Fibroblast of mammary gland (primary cell): ENCODE measurements around the gene NR4A1.
A peak's percentile ranks its signal among the peaks of the same experiment; 100 is the strongest.

ENCODE experiments used
- DNase-seq: peaks from one replicate; pipeline ENCODE4 v3.0.0-alpha.2; 2010; ENCODE audit warnings: low read depth
- H3K4me3 ChIP-seq: 2 replicates; pipeline ENCODE4 v1.5.1; 2011; ENCODE audit warnings: low read depth, mild to moderate bottlenecking, low read length, moderate library complexity; ENCODE audit not compliant: control insufficient read depth
- TF ChIP-seq, protein P1 (sequence below): conservative IDR thresholded peaks from 2 replicates; pipeline ENCODE4 v1.5.1; 2011; ENCODE audit warnings: low read depth, low read length, inconsistent platforms; ENCODE audit not compliant: control insufficient read depth, insufficient read depth

Gene NR4A1

DNA sequence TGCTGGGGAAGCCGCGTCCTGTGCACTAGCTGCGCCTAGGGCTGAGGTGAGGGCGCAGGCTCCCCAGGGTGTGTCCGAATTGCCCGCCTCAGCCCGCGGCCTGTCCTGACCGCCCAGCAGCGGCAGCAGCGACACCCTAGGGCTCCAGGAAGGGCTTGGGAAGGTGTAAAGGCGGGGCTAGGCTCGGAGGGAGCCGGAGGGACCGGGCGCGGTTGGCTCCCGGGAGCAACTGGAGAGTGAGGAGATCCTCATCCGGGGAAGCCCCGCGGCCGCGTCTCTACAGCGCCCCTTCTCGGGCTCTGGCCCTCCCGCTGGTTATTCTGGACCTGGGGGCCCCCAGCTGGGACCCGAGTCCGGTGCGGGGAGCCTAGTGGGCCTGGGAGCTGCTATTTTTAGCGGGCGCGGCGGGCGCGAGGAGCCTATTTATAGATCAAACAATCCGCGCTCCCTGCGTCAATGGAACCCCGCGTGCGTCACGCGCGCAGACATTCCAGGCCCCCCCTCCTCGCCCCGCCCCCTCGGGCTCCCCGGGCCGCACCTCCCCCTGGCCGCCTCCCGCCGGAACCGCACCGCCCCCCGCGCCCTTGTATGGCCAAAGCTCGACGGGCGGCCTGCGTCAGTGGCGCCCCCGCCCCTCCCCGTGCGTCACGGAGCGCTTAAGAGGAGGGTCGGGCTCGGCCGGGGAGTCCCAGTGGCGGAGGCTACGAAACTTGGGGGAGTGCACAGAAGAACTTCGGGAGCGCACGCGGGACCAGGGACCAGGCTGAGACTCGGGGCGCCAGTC, at the start of gene NR4A1:
NR4A1 (plus strand) TSS at position 685 of the 784 bp plus-strand sequence. CDS start 2,887 bp downstream, outside the sequence.
- peak within 1 kb of the TSS; percentile 65 for H3K4me3 ChIP-seq
- TF ChIP-seq, protein P1, sequence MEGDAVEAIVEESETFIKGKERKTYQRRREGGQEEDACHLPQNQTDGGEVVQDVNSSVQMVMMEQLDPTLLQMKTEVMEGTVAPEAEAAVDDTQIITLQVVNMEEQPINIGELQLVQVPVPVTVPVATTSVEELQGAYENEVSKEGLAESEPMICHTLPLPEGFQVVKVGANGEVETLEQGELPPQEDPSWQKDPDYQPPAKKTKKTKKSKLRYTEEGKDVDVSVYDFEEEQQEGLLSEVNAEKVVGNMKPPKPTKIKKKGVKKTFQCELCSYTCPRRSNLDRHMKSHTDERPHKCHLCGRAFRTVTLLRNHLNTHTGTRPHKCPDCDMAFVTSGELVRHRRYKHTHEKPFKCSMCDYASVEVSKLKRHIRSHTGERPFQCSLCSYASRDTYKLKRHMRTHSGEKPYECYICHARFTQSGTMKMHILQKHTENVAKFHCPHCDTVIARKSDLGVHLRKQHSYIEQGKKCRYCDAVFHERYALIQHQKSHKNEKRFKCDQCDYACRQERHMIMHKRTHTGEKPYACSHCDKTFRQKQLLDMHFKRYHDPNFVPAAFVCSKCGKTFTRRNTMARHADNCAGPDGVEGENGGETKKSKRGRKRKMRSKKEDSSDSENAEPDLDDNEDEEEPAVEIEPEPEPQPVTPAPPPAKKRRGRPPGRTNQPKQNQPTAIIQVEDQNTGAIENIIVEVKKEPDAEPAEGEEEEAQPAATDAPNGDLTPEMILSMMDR: no peak
- DNase-seq: peak; percentile 92

DNA sequence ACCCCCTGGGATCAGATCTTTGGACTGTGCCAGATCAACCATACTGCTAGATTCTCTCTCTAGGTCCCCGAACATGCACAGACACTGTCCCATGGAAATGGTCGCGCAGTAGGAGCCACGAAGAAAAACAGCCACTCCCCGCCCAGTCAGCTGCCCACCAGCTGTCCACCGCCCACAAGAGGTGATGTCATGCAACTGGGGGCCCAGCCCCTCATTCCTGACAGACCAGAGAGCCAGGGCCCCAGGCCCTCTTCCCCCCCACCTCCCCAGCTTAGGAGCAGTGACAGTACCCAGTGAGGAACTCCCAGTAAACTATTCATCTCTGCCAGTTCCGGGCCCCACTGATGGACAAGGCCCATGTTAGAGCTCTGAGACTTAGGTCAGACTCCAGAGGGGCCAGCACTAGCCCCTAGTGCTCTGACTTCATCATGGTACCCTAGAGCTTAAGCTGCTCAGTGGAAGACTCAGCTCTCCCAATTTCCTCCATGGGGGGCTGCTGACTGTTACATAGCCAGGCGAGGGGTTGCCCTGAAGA, 48.2 kb upstream of the NR4A1 start:
- DNase-seq: no peak
- TF ChIP-seq, protein P1: no peak
- no peak overlapping the region for H3K4me3 ChIP-seq

DNA sequence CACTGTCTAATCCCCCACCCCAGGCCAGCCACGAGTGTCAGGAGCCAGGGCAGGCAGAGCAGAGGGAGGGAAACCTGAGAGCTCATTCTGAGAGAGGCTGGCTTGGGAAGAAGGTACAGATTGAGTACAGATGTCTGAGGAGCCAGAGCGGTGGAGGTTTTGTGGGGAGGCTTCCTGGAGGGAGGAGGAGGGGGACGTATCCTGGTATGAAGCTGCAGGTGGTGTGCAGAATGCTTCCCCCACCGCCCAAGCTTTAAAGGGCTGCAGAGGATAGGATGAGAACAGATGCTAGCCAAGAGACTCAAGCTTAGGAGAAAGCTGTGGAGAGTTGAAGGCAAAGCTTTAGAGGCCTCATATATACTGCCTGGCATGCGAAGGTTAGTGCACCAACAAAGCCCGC, 47.7 kb upstream of the NR4A1 start:
- DNase-seq: no peak
- no peak overlapping the region for H3K4me3 ChIP-seq
- TF ChIP-seq, protein P1: no peak

DNA sequence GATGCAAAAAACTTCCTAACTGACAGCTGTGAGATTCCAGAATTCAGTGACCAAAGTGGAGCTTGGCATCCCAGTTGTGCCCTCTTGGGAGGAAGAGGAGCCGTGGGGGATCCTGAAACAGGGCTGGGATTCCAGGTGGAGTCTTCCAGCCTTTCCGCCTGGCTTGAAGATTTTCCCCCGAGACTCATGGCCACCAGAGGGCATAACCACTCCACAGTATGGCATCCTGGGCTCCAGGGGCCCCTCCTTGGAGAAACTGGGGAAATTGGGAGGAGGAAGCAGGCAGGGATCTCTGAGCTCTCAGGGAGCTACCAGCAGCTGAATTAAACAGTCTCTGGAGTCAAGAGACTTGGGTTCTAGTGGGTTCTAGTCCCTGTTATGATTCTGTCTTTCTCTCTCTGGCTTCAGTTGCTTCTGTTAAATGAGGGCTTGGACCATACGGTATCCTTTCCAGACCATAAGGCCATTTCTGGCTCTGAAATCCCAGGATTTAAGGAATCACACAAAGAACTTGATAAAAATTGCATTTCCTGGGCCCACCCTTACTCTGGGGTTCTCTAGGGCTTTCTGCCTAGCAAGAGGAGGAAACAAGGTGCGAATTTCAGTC, 47.1 kb upstream of the NR4A1 start:
- TF ChIP-seq, protein P1: peak; percentile 59
- H3K4me3 ChIP-seq: no peak overlapping the region
- DNase-seq: peak; percentile 44

DNA sequence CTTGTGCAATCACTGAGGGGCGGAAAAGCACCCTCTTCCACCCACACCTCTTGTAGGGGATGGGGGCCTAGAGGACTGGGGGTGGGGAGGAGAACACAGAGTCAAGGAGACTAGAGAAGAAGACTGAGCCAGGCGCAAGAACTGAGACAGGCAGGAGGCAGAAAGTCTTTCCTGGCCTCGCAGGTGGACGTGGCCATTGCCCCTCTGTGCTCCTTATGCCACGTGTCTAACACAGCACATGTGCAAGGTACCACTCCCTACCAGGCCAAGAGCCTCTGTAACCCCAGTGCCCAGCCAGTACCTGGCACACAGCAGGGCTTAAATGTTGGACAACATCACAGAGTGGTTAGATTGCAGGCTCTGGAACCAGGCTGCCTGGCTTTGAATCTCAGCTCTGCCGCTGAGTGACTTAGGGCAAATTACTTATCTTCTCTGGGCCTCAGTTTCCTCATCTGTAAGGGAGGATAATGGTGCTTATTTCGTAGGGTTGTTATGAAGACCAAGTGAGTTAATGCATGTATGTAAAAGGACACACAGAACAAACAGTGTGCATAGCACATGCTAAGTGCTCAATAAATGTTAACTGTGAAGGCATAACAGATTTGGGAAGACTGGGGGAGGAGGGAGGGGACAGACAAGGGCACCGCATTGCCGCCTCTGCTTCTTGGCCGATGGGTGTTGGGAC, 45.9 kb upstream of the NR4A1 start:
- TF ChIP-seq, protein P1: no peak
- no peak overlapping the region for H3K4me3 ChIP-seq
- no peak for DNase-seq

DNA sequence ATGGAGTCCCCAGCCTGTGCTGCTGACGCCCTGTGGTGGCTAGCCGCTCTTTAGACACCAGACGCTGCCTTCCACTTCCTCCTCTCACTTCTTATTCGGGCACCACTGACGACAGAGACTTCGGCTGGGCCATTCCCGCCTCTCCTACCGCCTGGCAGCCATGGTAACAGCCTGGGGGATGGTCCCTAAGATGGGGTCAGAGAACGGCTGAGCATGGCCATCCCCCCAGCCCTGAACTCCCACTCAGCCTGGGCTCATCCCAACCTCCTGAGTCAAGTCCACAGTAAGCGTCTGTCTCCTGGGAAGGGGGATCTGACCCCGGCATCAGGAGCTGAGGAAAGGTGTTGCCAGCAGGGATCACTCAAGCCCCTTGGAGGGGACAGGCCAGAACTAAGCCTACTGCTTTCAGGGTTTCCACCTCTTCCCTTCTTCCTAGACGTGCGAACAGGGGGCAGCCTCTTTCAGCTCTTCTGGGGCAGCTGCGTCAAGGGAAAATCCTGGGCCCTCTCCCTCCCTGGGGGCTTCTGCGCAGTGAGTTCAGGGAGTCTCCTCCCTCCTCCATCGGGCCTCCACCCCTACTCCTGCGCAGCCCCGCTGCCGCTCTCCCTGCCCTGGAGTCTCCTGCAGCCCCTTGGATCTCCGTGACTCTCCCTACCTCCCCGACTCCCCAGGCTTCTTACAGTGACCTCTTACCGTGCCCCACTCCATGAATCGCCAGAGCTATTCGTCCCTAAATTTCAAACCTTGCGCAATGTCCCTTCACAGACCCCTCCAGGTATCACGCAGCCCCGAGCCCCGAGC, 45.1 kb upstream of the NR4A1 start:
- H3K4me3 ChIP-seq: no peak overlapping the region
- DNase-seq: no peak
- TF ChIP-seq, protein P1: no peak
